ENCODE data around the gene PCID2. TPM values are rescaled to one million over a fixed set of nuclear protein-coding genes. Genes with fewer than 3 reads are reported as not detected.

The PCID2 gene
- total and polyA plus RNA-seq, 2 of the 13 experiments (the other 11 are each of a cell fraction or from before 2014, with no cell fraction given) = 65.0 to 111 TPM

- no peak for TF ChIP-seq ZBTB49 (CRISPR knock-in tag; IDR thresholded peaks at IDR 0.05; ENCODE audit: borderline replicate concordance)
- TF ChIP-seq KDM3A (CRISPR knock-in tag; IDR thresholded peaks at IDR 0.05; ENCODE audit: low read depth) = no peak
These were observed 63.0 kb downstream of the PCID2 start (continued) for GRCh38 chr13:113145496-113145895.

- WGBS (ENCODE audit: low lambda C conversion rate) = 97% methylated on average over 9 of the region's 12 CpGs
These were observed 64.2 kb downstream of the PCID2 start for GRCh38 chr13:113144255-113144629.

More at GRCh38 chr13:113144255-113144629, 64.2 kb downstream of the PCID2 start:
- Histone ChIP-seq H3K4me2 (ENCODE audit: low read depth, low read length) (no peak overlapping the region), H3K4me3 (replicated peaks in 1 of 3; ENCODE audit: insufficient read depth in 1 of 3, low read depth in 2 of 3, low read length in 3 of 3) (no peak overlapping the region), H3K79me2 (ENCODE audit: insufficient read depth, low read length) (peaks cover 2% of the 10 kb centered on the region), H4K20me1 (ENCODE audit: insufficient read depth, low read length) (no peaks in the 10 kb centered on the region), H2AFZ (ENCODE audit: low read length) (no peak overlapping the region), H3K36me3 (replicated peaks in 1 of 2; ENCODE audit: control insufficient read depth in 1 of 2, insufficient read depth in 2 of 2, low read length in 2 of 2) (peaks cover 16 to 53% of the 10 kb centered on the region in 2 experiments; a peak in 4 of 5 replicates), H3K4me1 (ENCODE audit: insufficient read depth, low read length) (peaks cover 31% of the 10 kb centered on the region), H3K9me3 (ENCODE audit: low read length) (no peaks in the 10 kb centered on the region), H3K9ac (ENCODE audit: insufficient read depth, low read depth, low read length) (no peak overlapping the region), H3K27me3 (ENCODE audit: control insufficient read depth in 1 of 2, insufficient read depth in 2 of 2, low read length in 2 of 2) (no peaks in the 10 kb centered on the region), H3K27ac (ENCODE audit: extremely low read length, insufficient read depth, low read length) (no peak overlapping the region)
- in situ Hi-C loops (cut with HindIII; ENCODE audit: extremely low pct_ligation_motif_present, low pct_unique_long_range_greater_than_20kb) = no loop called here
- no TSS peak for BruUV-seq (replicated peaks)
- ChIA-PET POLR2A (no interaction called here), CTCF (ENCODE audit: low intra/inter-chr PET ratio, low total read pairs) (no interaction called here)
- no peak for ATAC-seq
- TF ChIP-seq TBL1XR1 (IDR thresholded peaks at IDR 0.05; ENCODE audit: borderline replicate concordance, low read length, partially characterized antibody) (no peak), U2AF2 (IDR thresholded peaks at IDR 0.05; ENCODE audit: low read depth, low read length) (no peak), RCOR2 (CRISPR knock-in tag; IDR thresholded peaks at IDR 0.05) (no peak), CTCF (CRISPR knock-in tag; IDR thresholded peaks at IDR 0.05) (no peak), HNF4G (IDR thresholded peaks at IDR 0.05; ENCODE audit: borderline replicate concordance, low read depth, low read length) (no peak), HNF4G (CRISPR knock-in tag; IDR thresholded peaks at IDR 0.05; ENCODE audit: borderline replicate concordance, low read depth) (no peak), ZNF552 (CRISPR knock-in tag; IDR thresholded peaks at IDR 0.05; ENCODE audit: borderline replicate concordance) (no peak), ZNF577 (CRISPR knock-in tag; IDR thresholded peaks at IDR 0.05; ENCODE audit: borderline replicate concordance, low read depth) (no peak), NCOR1 (IDR thresholded peaks at IDR 0.05; ENCODE audit: borderline replicate concordance, low read length) (no peak)
- intact Hi-C loops (cut with micrococcal nuclease; ENCODE audit: unreplicated experiment) = no loop called here
- no peak for FAIRE-seq
- DNase-seq (ENCODE audit: low spot score) = no peak

Measured in HepG2 (cell line).